Muscle of arm (tissue), 14 donors: ENCODE results near the gene LRRC49. TPM values are rescaled to one million over a fixed set of nuclear protein-coding genes. Genes with fewer than 3 reads are reported as not detected.
"Not testable (repeated sequence)": the region's sequence is repeated elsewhere in the genome, so short reads cannot be mapped to it uniquely, and the experiment has no call there.

Source experiments
- DNase-seq: peaks from one replicate; pipeline ENCODE4 v3.0.0-alpha.2; 2013
- long read RNA-seq, 11 donors: transcript quantifications; one replicate each; lab custom pipeline, GENCODE V29; 2026
- polyA plus RNA-seq, 12 donors: library from polyadenylated mRNA; unstranded; fragments of 120-200 nt; gene quantifications; one replicate each; pipeline ENCODE4 v1.2.1, GENCODE V29; 2013; ENCODE audit not compliant: insufficient read length in 12 of 12

Gene LRRC49, protein sequence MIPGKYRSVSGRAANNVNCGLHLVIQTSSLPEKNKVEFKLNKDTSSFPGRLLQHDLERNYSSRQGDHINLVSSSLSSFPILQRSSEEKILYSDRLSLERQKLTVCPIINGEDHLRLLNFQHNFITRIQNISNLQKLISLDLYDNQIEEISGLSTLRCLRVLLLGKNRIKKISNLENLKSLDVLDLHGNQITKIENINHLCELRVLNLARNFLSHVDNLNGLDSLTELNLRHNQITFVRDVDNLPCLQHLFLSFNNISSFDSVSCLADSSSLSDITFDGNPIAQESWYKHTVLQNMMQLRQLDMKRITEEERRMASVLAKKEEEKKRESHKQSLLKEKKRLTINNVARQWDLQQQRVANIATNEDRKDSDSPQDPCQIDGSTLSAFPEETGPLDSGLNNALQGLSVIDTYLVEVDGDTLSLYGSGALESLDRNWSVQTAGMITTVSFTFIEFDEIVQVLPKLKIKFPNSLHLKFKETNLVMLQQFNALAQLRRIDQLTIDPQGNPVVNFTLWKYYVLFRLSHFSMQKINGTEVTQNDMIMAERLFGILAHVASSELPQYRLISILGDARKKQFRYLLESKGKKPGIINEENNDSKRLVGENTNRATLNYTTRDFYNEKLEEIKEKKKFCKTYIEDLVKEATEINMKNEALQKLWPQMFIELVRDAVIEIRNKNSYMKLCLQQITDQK
- polyA plus RNA-seq = 10 to 100 TPM in 2 of 12 donors, 1 to 10 TPM in 8, not detected in 2; 4.9 to 10.5 (median 7.0) TPM
- long read RNA-seq, donor 1, partial matches to known transcripts = 0 of 1 reads
- long read RNA-seq, donor 1, other reads (novel, unspliced or antisense) = 0 of 1 reads
- long read RNA-seq, donor 2, partial matches to known transcripts = 0 of 1 reads
- long read RNA-seq, donor 2, other reads (novel, unspliced or antisense) = 0 of 1 reads
- long read RNA-seq, donor 3 = 0 reads
- long read RNA-seq, donor 4 = 0 reads
- long read RNA-seq, donor 5, partial matches to known transcripts = 0 of 1 reads
- long read RNA-seq, donor 5, other reads (novel, unspliced or antisense) = 0 of 1 reads
- long read RNA-seq, donor 6, partial matches to known transcripts = 0 of 2 reads
- long read RNA-seq, donor 6, other reads (novel, unspliced or antisense) = 0 of 2 reads
- long read RNA-seq, donor 7, partial matches to known transcripts = 0 of 2 reads
- long read RNA-seq, donor 7, other reads (novel, unspliced or antisense) = 0 of 2 reads
- long read RNA-seq, donor 8, partial matches to known transcripts = 5 of 11 reads
- long read RNA-seq, donor 8, other reads (novel, unspliced or antisense) = 6 of 11 reads
- long read RNA-seq, donor 9 = 0 reads
- long read RNA-seq, donor 10, partial matches to known transcripts = 0 of 1 reads
- long read RNA-seq, donor 10, other reads (novel, unspliced or antisense) = 0 of 1 reads
- long read RNA-seq, donor 11 = 0 reads

DNA sequence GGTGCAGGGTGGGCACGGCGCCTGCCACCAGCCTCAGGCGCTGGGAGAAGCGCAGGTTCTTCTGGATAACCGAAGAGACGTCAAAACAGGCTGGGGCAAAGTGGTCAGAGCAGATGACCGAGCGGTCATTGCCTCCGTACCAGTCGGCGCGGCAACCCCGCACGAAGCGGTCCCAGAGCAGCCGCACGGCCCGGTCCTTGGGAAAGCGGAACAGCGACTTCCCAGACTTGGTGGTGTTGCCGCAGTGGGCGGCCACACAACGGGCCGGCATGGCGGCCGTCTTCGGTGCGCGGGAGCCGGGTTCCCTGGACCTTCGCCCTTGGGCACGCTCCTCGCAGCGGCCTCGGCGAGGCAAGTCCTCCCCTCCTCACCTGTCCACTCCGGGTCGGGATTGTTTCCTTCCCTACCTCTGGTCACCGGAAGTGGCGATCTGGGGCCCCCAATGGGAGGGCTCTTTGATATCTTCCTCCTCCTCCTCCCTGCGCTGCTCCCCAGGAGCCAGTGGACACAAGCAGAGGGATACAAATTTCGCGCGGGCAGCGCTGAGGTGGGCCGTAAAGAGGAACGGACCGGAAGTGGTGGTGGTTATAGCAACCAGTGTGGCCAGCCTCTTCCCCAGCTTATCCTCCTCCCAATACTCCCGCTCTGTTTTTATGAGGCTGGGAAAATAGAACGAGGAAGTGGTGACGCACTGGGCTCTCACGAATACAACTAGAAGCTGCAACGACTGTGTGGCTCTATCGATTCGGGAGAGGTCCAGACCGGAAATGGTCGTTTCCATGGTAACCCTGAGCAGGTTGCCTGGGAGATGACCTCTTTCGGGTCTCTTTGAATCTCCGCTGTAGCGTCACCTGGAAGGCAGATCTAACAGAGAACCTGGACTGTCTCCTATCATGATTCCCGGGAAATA lies at the start of gene LRRC49, which contains the start of gene THAP10:
Gene LRRC49 (plus strand): TSS at position 825 of the 910 bp plus-strand sequence. CDS start 69 bp downstream, at position 894.
Gene THAP10 (minus strand): TSS at position 432 of the 910 bp plus-strand sequence. CDS start 161 bp downstream, at position 271.
- peak; percentile 93 for DNase-seq

DNA sequence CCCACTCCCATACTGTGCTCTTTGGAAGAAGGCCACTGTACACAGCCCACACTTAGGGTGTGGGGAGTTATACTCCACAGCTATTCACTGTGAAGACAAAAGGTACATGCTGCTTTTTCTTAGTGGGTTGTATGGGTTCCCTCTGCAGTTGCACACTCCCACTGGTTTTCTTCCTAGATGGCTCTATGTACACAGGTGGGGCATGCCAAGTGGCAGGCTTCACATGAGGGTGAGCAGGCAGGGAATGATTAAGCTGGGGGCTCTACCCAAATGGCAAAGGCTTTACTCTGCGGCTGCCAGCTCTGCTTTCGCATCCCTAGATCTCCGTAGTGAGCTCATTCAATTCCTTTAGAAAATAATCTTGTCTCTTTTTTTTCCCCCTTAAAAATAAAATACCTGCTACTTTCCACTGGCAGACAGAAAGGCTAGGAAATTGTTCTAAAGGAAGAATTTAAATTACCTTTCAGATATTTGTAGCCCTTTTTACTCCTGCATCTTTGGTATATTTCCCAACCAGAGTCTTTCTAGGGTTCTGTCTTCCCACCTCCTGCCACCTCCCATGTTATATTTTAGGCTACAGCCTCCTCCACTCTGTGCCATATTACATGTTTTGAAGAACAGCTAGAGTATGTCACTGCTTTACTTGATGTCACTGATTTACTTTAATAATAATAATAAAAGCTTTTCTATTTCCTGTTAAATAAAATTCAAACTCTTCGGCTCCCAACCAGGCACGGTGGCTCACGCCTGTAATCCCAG lies 46.8 kb upstream of the LRRC49 start:
- DNase-seq = no peak

DNA sequence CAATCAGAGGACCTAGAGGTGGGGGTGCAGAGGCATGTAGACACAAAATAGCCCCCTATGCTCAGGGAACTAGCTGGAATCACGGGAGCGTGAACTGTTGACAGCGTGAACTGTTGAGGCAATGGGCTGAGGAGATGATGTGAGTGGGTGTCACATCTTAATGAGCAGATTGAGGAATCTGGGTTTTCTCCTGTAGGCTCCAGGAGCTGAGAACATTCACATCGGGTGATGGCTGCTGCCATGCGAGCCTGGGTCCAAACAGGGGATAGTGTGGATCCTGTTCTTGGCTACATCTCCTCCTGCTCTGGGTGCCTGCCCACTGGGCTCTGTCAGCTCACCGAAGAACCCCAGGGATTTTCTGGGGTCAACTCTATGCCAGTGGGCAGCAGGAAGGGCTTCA lies 40.7 kb upstream of the LRRC49 start:
- no peak for DNase-seq

DNA sequence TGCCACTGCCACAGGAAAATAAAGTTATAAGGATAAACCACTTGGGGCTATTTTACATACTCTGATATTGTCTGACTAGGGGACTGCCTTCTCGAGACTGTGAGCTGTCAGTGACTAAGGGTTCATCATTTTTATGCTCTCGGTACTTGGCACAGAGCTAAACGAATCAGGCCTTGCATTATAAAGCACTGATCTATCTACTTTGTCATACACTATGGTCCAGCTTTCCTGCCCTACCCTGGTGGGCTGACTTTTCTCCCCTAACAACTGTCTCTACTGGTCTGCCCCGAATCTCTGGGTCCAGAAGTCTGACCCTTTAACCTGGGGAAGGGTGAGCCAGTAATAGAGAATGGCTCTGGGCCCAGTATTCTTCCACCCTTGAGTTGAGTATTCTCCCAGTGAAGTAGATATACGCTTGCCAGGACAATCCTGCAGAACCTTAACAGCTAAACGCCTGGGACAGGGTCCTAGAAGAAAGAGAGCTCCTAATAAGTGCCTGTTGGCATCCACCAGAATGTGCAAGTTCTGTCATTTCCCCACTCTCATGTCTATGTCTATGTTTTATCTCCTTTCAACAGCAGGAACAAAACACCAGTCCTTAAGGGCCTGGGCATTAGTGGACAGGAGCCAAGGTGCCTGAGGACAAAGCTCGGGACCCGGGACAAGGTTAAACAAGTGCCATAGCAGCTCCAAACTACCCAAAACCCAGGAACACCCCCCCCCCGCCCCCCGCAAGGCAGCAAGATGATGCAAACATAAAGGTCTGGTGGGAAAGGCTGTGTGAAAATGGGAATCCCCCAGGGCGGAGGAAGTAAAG lies 39.9 kb upstream of the LRRC49 start:
- no peak for DNase-seq

DNA sequence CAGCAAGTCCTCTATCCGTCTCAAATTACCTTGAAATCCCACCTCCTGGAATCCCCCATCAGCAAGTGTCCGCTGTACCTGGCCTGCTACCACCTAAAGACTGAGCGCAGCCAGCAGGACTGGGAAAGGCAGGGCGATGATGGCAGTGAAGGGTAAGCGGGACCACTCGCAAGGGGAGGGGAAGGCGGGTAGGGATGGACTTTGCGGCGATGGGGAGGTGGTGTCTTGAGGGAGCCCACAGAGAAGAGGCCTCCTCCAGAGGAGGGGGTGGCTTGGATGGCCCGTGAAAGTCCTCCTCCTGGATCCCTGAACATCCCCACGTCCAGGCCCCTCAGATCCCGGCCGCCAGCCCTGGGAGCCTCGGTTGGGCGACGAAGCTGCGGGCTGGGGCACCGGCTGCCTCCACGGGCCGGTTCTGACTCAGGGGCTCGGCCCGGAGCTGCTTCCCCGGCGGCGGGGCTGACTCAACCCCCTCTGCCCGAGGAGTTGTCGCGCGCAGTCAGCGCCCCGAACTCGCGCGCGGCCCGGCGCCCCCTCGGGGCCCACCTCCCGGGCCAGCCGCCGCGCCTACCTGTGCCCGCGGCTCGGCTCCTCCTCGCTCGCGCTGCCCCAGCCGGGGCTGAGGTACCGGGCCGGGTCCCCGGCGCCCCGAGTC lies 39.2 kb upstream of the LRRC49 start:
- DNase-seq = peak; percentile 57

DNA sequence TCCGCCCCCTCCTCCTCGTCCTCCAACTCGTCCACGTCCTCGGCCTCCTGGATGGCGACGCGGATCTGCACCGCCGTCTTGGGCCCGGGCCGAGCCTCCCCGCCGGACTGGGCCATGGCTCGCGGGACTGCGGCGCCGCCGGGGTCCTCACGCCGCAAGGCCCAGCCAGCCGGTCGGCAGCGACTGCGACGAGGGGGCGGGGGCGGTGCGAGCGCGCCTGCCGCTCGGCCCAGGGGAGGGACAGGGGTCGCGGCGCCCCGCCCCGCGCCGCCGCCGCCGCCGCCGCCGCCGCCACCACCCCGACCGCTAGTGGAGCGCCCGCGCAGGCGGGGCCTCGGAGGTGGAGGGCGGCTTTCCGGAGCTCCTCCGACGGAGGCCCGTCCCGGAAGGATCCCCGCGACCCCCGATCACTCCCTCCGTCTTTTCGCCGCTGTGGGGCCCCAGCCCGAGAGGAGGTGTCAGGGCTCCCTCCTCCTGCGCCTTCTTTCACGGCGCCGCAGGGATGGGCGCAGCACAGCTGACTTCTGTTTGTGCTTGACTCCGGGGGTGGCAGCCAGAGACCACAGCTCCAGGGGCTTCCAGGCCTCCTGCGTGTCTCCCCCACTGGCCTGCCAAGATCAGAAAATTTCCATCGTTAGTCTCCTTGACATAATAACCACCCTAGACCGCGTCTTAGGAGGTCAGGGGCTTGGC lies 38.5 kb upstream of the LRRC49 start, which contains the start of gene LARP6:
Gene LARP6 (minus strand): TSS at position 185 of the 693 bp plus-strand sequence. CDS start 69 bp downstream, at position 116.
- peak; percentile 63 for DNase-seq

DNA sequence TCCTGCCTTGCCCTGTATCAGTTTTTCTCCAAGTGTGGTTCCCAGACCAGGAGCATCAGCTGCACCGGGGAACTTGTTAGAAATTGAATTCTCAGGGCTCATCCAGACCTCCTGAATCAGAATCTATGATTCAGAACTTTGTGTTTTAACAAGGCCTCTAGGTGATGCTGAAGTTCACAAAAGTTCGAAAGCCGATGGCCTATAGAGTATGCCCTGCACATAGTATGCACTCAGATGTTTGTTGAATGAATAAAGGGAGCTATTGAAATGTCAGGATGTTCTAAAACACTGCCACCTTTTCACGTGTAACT lies 38.0 kb upstream of the LRRC49 start:
- no peak for DNase-seq

DNA sequence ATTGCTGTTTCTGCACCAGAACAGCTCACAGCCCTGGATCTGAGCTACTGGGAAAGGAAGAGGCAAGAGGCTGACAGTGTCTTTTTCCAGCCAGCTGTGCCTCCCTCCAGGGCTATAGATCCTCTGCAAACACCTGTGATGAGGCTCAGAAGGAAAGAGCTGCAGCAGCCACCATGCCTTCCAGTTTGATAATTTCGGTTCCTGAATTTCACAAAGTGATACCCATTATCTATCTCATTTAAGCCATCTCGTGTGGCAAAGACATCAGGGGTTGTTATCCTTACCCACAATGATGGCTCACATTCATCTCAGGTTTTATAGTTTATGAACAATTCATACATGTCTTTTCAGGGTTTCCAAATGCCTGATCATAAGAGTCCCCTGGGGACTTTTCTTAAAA lies 36.9 kb upstream of the LRRC49 start:
- DNase-seq = no peak

DNA sequence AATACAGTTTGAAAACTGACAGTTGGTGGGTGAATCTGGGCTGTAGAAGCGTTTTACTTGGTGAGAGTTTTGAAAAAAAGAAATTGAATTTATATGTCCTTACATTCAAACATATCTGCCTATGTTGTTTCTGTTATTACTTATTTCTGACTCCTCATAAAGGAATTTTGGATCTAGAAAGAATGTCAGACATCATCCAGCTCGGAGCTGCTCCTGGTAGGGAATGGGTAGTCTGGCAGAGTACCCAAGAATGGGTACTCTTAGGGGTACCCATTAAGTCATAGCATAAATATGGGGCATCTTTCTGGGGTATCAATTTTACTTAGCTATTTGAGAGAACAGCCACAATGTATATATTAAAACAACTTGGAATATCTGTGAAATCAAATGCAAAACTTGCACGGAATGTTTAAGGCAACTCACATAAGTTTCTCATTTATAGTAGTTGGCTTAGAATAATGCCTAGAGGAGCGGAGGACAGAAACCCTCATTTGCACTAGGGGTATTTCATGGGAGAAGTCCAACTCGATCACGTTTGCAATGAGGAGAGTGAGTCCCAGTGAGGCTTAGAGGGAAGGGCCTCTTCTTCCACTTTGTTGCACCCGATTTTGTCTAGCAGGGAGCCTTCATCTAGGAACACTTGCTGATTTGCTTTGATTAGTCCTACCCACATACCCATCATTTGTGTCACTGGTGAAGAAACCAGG lies 36.3 kb upstream of the LRRC49 start:
- DNase-seq = no peak

DNA sequence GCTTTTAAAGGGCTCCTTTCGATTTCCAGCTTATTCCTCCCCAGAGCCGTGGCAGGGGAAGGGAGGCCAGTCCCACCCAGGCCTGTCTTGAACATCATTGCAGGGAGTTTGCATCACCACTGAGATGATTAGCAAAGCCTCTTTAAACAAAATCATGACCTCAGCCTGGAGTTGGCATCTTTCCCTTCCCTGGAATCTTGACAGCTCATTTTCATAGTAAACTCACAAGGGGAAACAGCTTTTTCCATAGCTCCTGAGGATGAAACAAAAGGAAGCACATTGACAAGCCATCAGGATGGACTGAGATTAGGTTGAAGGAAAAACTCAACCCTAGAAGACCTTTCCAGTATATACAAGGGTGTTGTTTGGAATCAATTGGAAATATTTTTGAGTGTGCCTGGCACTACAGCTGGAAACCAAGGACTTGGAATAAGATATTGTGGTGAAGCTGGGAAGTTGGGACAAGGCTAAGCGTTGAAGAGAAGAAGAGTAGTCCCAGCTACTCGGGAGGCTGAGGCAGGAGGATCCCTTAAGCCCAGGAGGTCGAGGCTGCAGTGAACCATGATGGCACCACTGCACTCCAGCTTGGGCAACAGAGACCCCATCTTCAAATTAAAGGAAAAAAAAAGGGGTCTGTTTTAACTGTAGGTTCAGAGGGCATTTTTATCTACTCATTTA lies 35.6 kb upstream of the LRRC49 start:
- DNase-seq = peak; percentile 93

DNA sequence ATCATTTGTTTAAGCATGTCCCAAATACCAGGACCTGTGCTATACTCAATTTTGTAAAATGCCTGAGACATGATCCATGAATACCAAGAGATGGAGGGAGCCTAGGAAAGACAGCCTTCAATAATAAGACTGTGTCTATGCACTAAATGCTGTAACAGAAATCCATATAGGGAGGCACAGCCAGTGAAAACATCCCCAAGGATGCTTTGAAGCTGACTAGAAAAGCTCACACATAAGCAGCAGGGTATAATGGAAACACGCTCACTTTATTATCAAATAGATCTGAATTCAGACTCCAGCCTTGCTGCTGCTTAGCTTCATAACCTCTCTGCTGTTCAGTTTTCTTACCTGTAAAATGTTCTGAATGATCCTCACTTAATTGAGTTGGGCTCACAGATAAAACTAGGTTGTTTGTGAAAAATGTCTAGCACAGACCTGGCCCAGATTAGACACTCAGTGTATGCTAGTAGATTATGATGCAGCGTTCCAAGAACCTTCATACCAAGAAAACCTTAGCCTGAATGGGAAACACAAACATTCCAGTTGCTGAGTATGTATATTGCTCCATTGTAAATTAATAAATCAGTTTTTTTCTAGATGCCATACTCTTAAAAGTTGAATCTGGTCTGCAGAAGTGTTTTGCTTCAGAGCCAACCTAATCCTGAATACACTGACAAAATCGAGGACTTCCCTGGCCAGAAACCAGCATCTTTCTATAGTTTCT lies 34.9 kb upstream of the LRRC49 start:
- no peak for DNase-seq

DNA sequence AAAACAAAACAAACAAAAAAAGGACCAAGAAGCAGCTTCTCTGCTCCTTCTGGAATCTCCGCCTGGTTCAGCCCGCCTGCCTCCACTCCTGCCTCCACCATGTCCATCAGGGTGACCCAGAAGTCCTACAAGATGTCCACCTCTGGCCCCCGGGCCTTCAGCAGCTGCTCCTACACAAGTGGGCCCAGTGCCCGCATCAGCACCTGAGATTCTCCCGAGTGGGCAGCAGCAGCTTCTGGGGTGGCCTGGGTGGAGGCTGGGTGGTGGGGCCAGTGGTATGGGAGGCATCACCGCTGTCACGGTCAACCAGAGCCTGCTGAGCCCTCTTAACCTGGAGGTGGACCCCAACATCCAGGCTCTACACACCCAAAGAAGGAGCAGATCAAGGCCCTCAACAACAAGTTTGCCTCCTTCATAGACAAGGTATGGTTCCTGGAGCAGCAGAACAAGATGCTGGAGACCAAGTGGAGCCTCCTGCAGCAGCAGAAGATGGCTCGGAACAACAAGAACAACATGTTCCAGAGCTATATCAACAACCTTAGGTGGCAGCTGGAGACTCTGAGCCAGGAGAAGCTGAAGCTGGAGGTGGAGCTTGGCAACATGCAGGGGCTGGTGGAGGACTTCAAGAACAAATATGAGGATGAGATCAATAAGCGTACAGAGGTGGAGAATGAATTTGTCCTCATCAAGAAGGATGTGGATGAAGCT lies 33.9 kb upstream of the LRRC49 start:
- DNase-seq = not testable (repeated sequence)

DNA sequence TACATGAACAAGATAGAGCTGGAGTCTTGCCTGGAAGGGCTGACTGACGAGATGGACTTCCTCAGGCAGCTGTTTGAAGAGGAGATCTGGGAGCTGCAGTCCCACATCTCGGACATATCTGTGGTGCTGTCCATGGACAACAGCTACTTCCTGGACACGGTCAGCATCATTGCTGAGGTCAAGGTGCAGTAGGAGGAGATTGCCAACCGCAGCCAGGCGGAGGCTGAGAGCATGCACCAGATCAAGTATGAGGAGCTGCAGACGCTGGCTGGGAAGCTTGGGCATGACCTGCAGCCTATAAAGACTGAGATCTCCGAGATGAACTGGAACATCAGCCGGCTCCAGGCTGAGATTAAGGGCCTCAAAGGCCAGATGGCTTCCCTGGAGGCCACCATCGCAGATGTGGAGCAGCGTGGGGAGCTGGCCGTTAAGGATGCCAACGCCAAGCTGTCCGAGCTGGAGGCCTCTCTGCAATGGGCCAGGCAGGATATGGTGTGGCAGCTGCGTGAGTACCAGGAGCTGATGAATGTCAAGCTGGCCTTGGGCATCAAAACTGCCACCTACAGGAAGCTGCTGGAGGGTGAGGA lies 33.2 kb upstream of the LRRC49 start:
- no peak for DNase-seq

DNA sequence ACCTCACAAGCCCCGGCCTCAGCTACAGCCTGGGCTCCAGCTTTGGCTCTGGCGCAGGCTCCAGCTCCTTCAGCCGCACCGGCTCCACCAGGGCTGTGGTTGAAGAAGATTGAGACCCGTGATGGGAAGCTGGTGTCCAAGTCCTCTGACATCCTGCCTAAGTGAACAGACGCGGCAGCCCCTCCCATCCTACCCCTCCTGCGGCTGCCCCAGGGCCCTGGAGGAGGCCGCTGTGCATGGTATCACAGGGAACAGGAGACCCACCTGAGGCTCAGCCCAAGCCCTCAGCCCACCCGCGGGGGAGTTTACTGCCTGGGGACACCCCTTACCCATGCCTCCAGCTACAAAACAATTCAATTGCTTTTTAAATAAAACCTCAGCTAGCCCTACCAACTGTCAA lies 32.6 kb upstream of the LRRC49 start:
- DNase-seq = no peak
